Measurements from ENCODE around the gene REEP3. TPM values are rescaled to one million over a fixed set of nuclear protein-coding genes. Genes with fewer than 3 reads are reported as not detected.
A peak's percentile ranks its signal among the peaks of the same experiment; 100 is the strongest.

The REEP3 gene
- total and polyA plus RNA-seq, 2 experiments from 2014 or later = 44.2 to 49.2 TPM

GRCh38 chr10:63549810-63550209 lies 28.6 kb downstream of the REEP3 start:
- TF ChIP-seq CTCF (IDR thresholded peaks at IDR 0.05; ENCODE audit: low read depth, low read length) = no peak
- Histone ChIP-seq H3K27ac (no peak overlapping the region), H3K4me3 (no peak overlapping the region), H3K4me1 (ENCODE audit: low read depth) (no peaks in the 10 kb centered on the region), H3K36me3 (no peaks in the 10 kb centered on the region), H3K27me3 (no peaks in the 10 kb centered on the region), H3K9me3 (ENCODE audit: low read depth) (no peaks in the 10 kb centered on the region)
- DNase-seq (ENCODE audit: low read depth in 1 of 2, low spot score in 1 of 2) = no peak

- Histone ChIP-seq H3K4me1 (ENCODE audit: low read depth) (peaks cover 7% of the 10 kb centered on the region), H3K27ac (no peak overlapping the region), H3K27me3 (no peaks in the 10 kb centered on the region), H3K4me3 (no peak overlapping the region), H3K36me3 (no peaks in the 10 kb centered on the region), H3K9me3 (ENCODE audit: low read depth) (no peaks in the 10 kb centered on the region)
- TF ChIP-seq CTCF (IDR thresholded peaks at IDR 0.05; ENCODE audit: low read depth, low read length) = no peak
- peak in 1 of 2 donors; percentile 74 for DNase-seq (ENCODE audit: low read depth in 1 of 2, low spot score in 1 of 2)
Observed at GRCh38 chr10:63553031-63553430, 31.8 kb downstream of the REEP3 start.

GRCh38 chr10:63553473-63553872 lies 32.3 kb downstream of the REEP3 start:
- no peaks in the 10 kb centered on the region for H3K27me3 ChIP-seq
- no peak for DNase-seq (ENCODE audit: low read depth in 1 of 2, low spot score in 1 of 2)
- peaks cover 7% of the 10 kb centered on the region for H3K4me1 ChIP-seq (ENCODE audit: low read depth)
- no peak for TF ChIP-seq CTCF (IDR thresholded peaks at IDR 0.05; ENCODE audit: low read depth, low read length)
- no peak overlapping the region for H3K4me3 ChIP-seq
- H3K36me3 ChIP-seq = no peaks in the 10 kb centered on the region
- H3K27ac ChIP-seq = no peak overlapping the region
- no peaks in the 10 kb centered on the region for H3K9me3 ChIP-seq (ENCODE audit: low read depth)

GRCh38 chr10:63554657-63555056 lies 33.5 kb downstream of the REEP3 start:
- no peak overlapping the region for H3K27ac ChIP-seq
- H3K9me3 ChIP-seq (ENCODE audit: low read depth) = no peaks in the 10 kb centered on the region
- H3K4me1 ChIP-seq (ENCODE audit: low read depth) = peaks cover 7% of the 10 kb centered on the region
- TF ChIP-seq CTCF (IDR thresholded peaks at IDR 0.05; ENCODE audit: low read depth, low read length) = no peak
- no peak overlapping the region for H3K4me3 ChIP-seq
- H3K27me3 ChIP-seq = no peaks in the 10 kb centered on the region
- no peaks in the 10 kb centered on the region for H3K36me3 ChIP-seq
- peak in 1 of 2 donors; percentile 88 for DNase-seq (ENCODE audit: low read depth in 1 of 2, low spot score in 1 of 2)

GRCh38 chr10:63555330-63555729 lies 34.1 kb downstream of the REEP3 start:
- Histone ChIP-seq H3K27me3 (no peaks in the 10 kb centered on the region), H3K9me3 (ENCODE audit: low read depth) (no peaks in the 10 kb centered on the region), H3K27ac (no peak overlapping the region), H3K36me3 (no peaks in the 10 kb centered on the region), H3K4me3 (no peak overlapping the region), H3K4me1 (ENCODE audit: low read depth) (peaks cover 7% of the 10 kb centered on the region)
- no peak for TF ChIP-seq CTCF (IDR thresholded peaks at IDR 0.05; ENCODE audit: low read depth, low read length)
- no peak for DNase-seq (ENCODE audit: low read depth in 1 of 2, low spot score in 1 of 2)
